Psoas muscle (tissue), 8 donors: Measurements from ENCODE around the gene HTR4. TPM values are rescaled to one million over a fixed set of nuclear protein-coding genes. Genes with fewer than 3 reads are reported as not detected.

Experiments
- ATAC-seq, 4 donors: fragments of 200-7000 bp; cut with Tn5 transposase; one replicate each; pipeline ENCODE4 v1.9.1; 2020; ENCODE audit warnings: moderate library complexity in 3 of 4, mild to moderate bottlenecking in 2 of 4
- DNase-seq, 2 donors: peaks; one replicate each; pipeline ENCODE4 v3.0.0-alpha.2; 2020
- H3K27ac ChIP-seq: fragments of 200-600 bp; one replicate; pipeline ENCODE4 v1.8.0; 2022
- H3K27me3 ChIP-seq, 3 donors: fragments of 200-600 bp in 1 of 3; one replicate each; pipeline versions ENCODE4 v1.6.1 to v1.8.0; 2013 to 2022; ENCODE audit warnings: low read length in 2 of 3, mild to moderate bottlenecking in 2 of 3, moderate library complexity in 1 of 3; ENCODE audit not compliant: insufficient read depth in 3 of 3
- H3K36me3 ChIP-seq, 2 donors: fragments of 200-600 bp in 1 of 2; one replicate each; pipeline versions ENCODE4 v1.6.1 to v1.8.0; 2013 to 2022; ENCODE audit warnings: low read depth in 1 of 2, mild to moderate bottlenecking in 1 of 2, moderate library complexity in 1 of 2; ENCODE audit not compliant: insufficient read depth in 1 of 2
- H3K4me1 ChIP-seq: fragments of 200-600 bp; one replicate; pipeline ENCODE4 v1.8.0; 2022
- H3K4me3 ChIP-seq: fragments of 200-600 bp; one replicate; pipeline ENCODE4 v1.8.0; 2022; ENCODE audit warnings: mild to moderate bottlenecking
- H3K9me3 ChIP-seq: fragments of 200-600 bp; one replicate; pipeline ENCODE4 v1.8.0; 2022
- WGBS, 3 donors: extraction: QIAGEN DNeasy Blood & Tissue Kit; methylation state at CpG; one replicate each; pipeline versions ENCODE4 v1.1.6 to v1.1.7; 2013; 5-methylcytosine and 5-hydroxymethylcytosine counted together
- intact Hi-C, 2 donors: fragments of 100-400 bp; cut with DNase I; formaldehyde crosslinking; loops; one replicate each; pipeline versions ENCODE4 v1.11.0 to v1.14.2; 2022
- polyA plus RNA-seq, 3 donors: library from polyadenylated mRNA; stranded (reverse); fragments of 200-250 nt; gene quantifications; one replicate each; pipeline ENCODE4 v1.2.3, GENCODE V29; 2013
- total RNA-seq, 4 donors: library from RNA; stranded (reverse); fragmentation: NEBNext Ultra II Directional in 2 of 4; extraction: Animal tissue kit (Norgen Biotek cat#: 25700) in 2 of 4; gene quantifications; one replicate each; pipeline versions ENCODE4 v1.2.1 to v1.2.4, GENCODE V29; 2021 to 2023
- TF ChIP-seq, protein P1 (sequence below): fragments of 200-600 bp; IDR thresholded peaks from one replicate; pipeline ENCODE4 v1.8.0; 2022; ENCODE audit warnings: antibody characterized with exemption
- donor health status: healthy with polysubstance abuse.
- donor health status: DM: no; HTN: no; CAD: no; lungs with moderate emphysema.
- donor health status: Bipolar disorder and iron deficiency.
- donor health status: healthy.
- donor health status: DM: yes; HTN: yes; CAD: no.
- donor health status: DM: no; HTN: no; CAD: no.
- donor health status: DM: no; HTN: no; CAD: no.
- donor health status: DM: yes; HTN: yes; CAD: no.

HTR4 gene
- total and polyA plus RNA-seq, 7 donors = 0.01 to 0.46 (median 0.17) TPM; not detected in 3

DNA sequence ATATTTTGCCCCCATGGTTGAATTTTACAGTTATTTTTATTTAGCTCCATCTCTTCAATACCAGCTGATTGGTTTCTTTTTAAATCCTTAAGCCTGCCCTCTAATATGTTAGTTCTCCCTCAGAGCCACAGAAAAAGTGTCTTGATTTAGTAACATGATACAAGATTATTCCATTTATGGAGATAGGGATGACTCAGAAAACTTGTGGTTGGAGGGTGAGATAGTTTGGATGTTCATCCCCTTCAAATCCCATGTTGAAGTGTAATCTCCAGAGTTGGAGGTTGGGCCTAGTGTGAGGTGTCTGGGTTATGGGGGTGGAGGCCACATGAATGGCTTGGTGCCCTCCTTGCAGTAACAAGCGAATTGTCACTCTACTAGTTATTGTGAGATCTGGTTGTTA, 154.9 kb downstream of the HTR4 start:
- no peaks in the 10 kb centered on the region for H3K9me3 ChIP-seq
- WGBS, 3 donors = 85 to 100% (median 95%) methylated on average over 1 of the region's 1 CpG
- no peaks in the 10 kb centered on the region for H3K36me3 ChIP-seq
- no peak overlapping the region for H3K27ac ChIP-seq
- intact Hi-C loops = no loop called here
- no peaks in the 10 kb centered on the region for H3K4me1 ChIP-seq
- TF ChIP-seq, protein P1, sequence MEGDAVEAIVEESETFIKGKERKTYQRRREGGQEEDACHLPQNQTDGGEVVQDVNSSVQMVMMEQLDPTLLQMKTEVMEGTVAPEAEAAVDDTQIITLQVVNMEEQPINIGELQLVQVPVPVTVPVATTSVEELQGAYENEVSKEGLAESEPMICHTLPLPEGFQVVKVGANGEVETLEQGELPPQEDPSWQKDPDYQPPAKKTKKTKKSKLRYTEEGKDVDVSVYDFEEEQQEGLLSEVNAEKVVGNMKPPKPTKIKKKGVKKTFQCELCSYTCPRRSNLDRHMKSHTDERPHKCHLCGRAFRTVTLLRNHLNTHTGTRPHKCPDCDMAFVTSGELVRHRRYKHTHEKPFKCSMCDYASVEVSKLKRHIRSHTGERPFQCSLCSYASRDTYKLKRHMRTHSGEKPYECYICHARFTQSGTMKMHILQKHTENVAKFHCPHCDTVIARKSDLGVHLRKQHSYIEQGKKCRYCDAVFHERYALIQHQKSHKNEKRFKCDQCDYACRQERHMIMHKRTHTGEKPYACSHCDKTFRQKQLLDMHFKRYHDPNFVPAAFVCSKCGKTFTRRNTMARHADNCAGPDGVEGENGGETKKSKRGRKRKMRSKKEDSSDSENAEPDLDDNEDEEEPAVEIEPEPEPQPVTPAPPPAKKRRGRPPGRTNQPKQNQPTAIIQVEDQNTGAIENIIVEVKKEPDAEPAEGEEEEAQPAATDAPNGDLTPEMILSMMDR = no peak
- no peak for DNase-seq
- H3K27me3 ChIP-seq = no peaks in the 10 kb centered on the region
- H3K4me3 ChIP-seq = no peak overlapping the region
- no peak for ATAC-seq

DNA sequence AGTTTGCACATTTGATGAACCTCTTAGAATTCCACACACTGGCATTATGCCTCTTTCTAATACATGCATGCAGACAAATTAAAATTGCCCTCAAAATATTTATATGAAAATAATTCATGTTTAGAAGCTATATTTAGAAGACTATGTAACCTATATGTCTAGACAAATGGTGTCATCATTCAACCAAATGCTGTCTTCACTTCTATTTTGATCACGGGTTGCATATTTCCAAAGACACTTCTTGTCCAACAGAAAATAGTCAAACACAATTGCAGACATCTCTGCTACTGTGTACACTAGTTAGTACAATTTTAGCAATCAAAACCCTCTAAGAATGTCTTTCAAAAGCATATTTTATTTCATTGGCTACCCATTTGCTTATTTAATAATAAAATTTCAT, 156.6 kb downstream of the HTR4 start:
- TF ChIP-seq, protein P1 = no peak
- Histone ChIP-seq H3K27me3 (no peaks in the 10 kb centered on the region), H3K27ac (no peak overlapping the region), H3K36me3 (no peaks in the 10 kb centered on the region), H3K4me1 (no peaks in the 10 kb centered on the region), H3K9me3 (no peaks in the 10 kb centered on the region), H3K4me3 (no peak overlapping the region)
- intact Hi-C loops = no loop called here
- ATAC-seq (peak in 2 of 4 donors; percentile 44 to 59), DNase-seq (no peak)
- WGBS, 3 donors = 19 to 36% (median 30%) methylated on average over 1 of the region's 1 CpG

DNA sequence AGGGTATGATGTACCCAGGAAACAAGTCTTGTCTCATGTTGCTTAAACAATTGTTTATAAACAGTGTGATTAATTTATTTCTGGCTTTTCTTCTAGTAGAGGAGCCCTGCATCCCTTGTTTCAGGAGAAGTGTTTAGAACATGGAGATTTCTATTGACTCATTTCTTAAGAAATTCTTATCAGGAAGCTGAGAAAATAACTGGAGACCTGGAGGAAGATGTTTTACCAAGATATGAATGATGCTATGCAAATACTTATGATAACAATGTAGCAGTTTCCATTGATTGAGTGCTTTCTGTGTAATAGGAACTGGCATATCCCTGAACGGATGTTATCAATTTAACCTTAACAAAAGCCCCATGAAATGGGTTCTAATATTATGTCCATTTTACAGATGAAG, 162.0 kb downstream of the HTR4 start:
- intact Hi-C loops = no loop called here
- TF ChIP-seq, protein P1 = no peak
- no peak for ATAC-seq
- peaks cover 18% of the 10 kb centered on the region for H3K4me1 ChIP-seq
- WGBS, 3 donors = 89 to 100% (median 89%) methylated on average over 1 of the region's 1 CpG
- no peaks in the 10 kb centered on the region for H3K9me3 ChIP-seq
- H3K27ac ChIP-seq = no peak overlapping the region
- no peak overlapping the region for H3K4me3 ChIP-seq
- no peaks in the 10 kb centered on the region for H3K36me3 ChIP-seq
- no peaks in the 10 kb centered on the region for H3K27me3 ChIP-seq
- no peak for DNase-seq

DNA sequence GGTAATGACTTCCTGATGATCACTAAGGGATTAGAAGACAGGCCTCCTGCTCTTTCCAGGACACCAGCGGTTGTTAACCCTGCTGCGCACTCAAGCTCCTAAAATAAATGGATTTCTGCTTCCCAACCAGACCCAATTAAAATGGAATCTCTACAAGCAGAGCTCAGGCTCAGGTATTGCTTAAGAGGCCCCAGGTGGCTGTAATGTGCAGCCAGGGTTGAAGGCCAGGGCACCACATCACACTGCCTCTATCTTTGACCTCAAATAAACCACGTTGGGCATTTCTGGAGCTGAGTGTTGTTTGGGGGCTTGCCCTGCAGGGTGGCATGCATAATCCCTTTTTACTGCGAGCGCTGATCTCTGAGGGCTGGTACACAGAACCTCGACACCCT, 162.5 kb downstream of the HTR4 start:
- DNase-seq (no peak), ATAC-seq (peak in 3 of 4 donors; percentile 42 to 79 (median 50))

More for the DNA sequence above, 162.5 kb downstream of the HTR4 start:
- Histone ChIP-seq H3K27ac (no peak overlapping the region), H3K27me3 (no peaks in the 10 kb centered on the region), H3K9me3 (no peaks in the 10 kb centered on the region), H3K4me1 (peaks cover 18% of the 10 kb centered on the region), H3K36me3 (no peaks in the 10 kb centered on the region), H3K4me3 (no peak overlapping the region)
- intact Hi-C loops = no loop called here
- WGBS, 3 donors = 31 to 57% (median 37%) methylated on average over 6 of the region's 6 CpGs
- TF ChIP-seq, protein P1 = no peak
